ENCODE measurements around the gene GPR137C. TPM values are rescaled to one million over a fixed set of nuclear protein-coding genes. Genes with fewer than 3 reads are reported as not detected.

The GPR137C gene
- total and polyA plus RNA-seq, 2 of the 8 experiments (the other 6 are each of a cell fraction or from before 2014, with no cell fraction given): 2.7 to 4.3 TPM

DNA sequence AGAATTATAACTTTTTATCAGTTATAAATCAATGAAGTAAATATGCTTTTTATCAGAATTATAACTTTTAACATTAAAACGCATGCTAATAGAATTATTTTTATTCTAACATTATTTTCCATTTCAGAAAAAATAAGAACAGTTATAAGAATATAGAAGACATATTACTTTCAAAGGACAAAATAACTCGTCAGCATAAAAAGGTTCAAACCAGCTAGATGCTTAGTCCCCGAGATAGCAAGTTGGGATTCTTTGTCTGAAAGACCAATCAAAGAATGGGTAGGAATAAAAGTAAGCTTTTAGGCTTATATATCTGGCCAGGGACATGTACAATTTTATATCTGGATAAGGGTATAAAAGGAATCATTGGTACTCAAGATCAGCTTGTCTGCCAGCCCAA, 66.0 kb downstream of the GPR137C start:
- 95% methylated on average over 3 of the region's 3 CpGs; no CpG with 5 or more reads in 1 of the 2 experiments for WGBS, 2 experiments (ENCODE audit: extremely low coverage in 1 of 2, insufficient coverage in 1 of 2, insufficient read length in 1 of 2, insufficient replicate concordance in 2 of 2, low coverage in 1 of 2, low lambda C conversion rate in 2 of 2, missing lambda C conversion rate in 1 of 2)
- FAIRE-seq (no peak), DNase-seq (ENCODE audit: low read depth in 1 of 2, low spot score in 2 of 2) (no peak)
- ChIA-PET POLR2A (ENCODE audit: partially characterized antibody) (no interaction called here), CTCF (ENCODE audit: partially characterized antibody) (no interaction called here)
- Histone ChIP-seq H2AK5ac (ENCODE audit: low read depth, low read length) (no peak overlapping the region), H2BK12ac (ENCODE audit: low read depth, low read length) (no peak overlapping the region), H3K79me1 (ENCODE audit: low read depth, low read length) (no peaks in the 10 kb centered on the region), H3K18ac (ENCODE audit: extremely low read depth, low read length) (no peak overlapping the region), H2BK5ac (ENCODE audit: low read depth, low read length) (no peak overlapping the region), H4K20me1 (replicated peaks in 1 of 2; ENCODE audit: control insufficient read depth in 1 of 2, insufficient read depth in 2 of 2, low read length in 2 of 2) (no peaks in the 10 kb centered on the region), H3K4ac (replicated peaks; ENCODE audit: insufficient read length, low read depth, low read length) (no peak overlapping the region), H3K4me2 (ENCODE audit: insufficient read depth in 1 of 2, low read depth in 2 of 2, low read length in 2 of 2) (no peak overlapping the region), H2BK15ac (ENCODE audit: low read length) (no peak overlapping the region), H3K4me3 (ENCODE audit: extremely low read depth in 1 of 4, insufficient read depth in 2 of 4, low read depth in 3 of 4, low read length in 4 of 4) (no peak overlapping the region), H3K23me2 (ENCODE audit: low read depth, low read length) (no peaks in the 10 kb centered on the region), H4K5ac (ENCODE audit: insufficient read length, low read depth, low read length) (no peak overlapping the region), H2BK20ac (ENCODE audit: low read length) (no peak overlapping the region), H3K23ac (ENCODE audit: insufficient read length) (no peak overlapping the region), H4K91ac (replicated peaks; ENCODE audit: insufficient read length, low read length) (no peak overlapping the region), H3K27ac (ENCODE audit: low read depth, low read length) (no peak overlapping the region), H3K9ac (replicated peaks in 1 of 4; ENCODE audit: extremely low read depth in 1 of 4, low read depth in 3 of 4, low read length in 3 of 4) (no peak overlapping the region), H3K14ac (ENCODE audit: insufficient read length) (no peak overlapping the region), H2BK120ac (replicated peaks; ENCODE audit: low read depth, low read length) (no peak overlapping the region), H3K27me3 (replicated peaks in 1 of 4; ENCODE audit: control insufficient read depth in 3 of 4, extremely low read depth in 1 of 4, insufficient read depth in 3 of 4, low read length in 3 of 4) (peaks cover 0 to 1% (median 0%) of the 10 kb centered on the region in 4 experiments; a peak in 1 of 7 replicates), H2AFZ (ENCODE audit: low read length) (no peak overlapping the region), H3K79me2 (ENCODE audit: control insufficient read depth in 1 of 2, insufficient read depth in 2 of 2, low read length in 2 of 2) (no peaks in the 10 kb centered on the region), H3K9me3 (ENCODE audit: insufficient read depth in 2 of 2, low read depth in 1 of 2, low read length in 1 of 2) (no peaks in the 10 kb centered on the region), H3K56ac (replicated peaks; ENCODE audit: insufficient read length, low read depth, low read length) (no peak overlapping the region), H3K36me3 (ENCODE audit: control insufficient read depth in 2 of 4, insufficient read depth in 4 of 4, low read length in 3 of 4) (no peaks in the 10 kb centered on the region), H4K8ac (ENCODE audit: extremely low read depth, insufficient read depth, low read length) (no peak overlapping the region), H3K4me1 (replicated peaks in 1 of 4; ENCODE audit: control insufficient read depth in 3 of 4, insufficient read depth in 4 of 4, low read length in 3 of 4) (no peaks in the 10 kb centered on the region)
- no peak for TF ChIP-seq SIX5 (IDR thresholded peaks at IDR 0.05; ENCODE audit: low read depth, low read length)
